GM12878 (cell line): ENCODE data around the gene FEV. TPM values are rescaled to one million over a fixed set of nuclear protein-coding genes. Genes with fewer than 3 reads are reported as not detected.

Source experiments
- ATAC-seq: fragments of 200-7000 bp; cut with Tn5 transposase; 3 replicates; pipeline ENCODE4 v1.9.1; 2020; ENCODE audit warnings: mild to moderate bottlenecking, moderate library complexity
- BruUV-seq: library from RNA; stranded (reverse); fragments of 400-500 nt; replicated peaks from 2 replicates; lab custom pipeline; 2021; lab: Mats Ljungman, UMichigan
- CTCF ChIA-PET: fragments of 300-600 bp; sonication (Branson Sonifier 250); formaldehyde crosslinking; extraction: SDS; loops from one replicate; lab custom pipeline; 2021; ENCODE audit warnings: inconsistent platforms; lab: Yijun Ruan, JAX
- POLR2A ChIA-PET: fragments of 350-600 bp; formaldehyde crosslinking; extraction: SDS; loops from one replicate; lab custom pipeline; 2021; ENCODE audit warnings: inconsistent platforms; lab: Charles Lee
- RAD21 ChIA-PET: fragments of 300-600 bp; sonication (Branson Sonifier 250); formaldehyde crosslinking; loops from one replicate; lab custom pipeline; 2023; ENCODE audit warnings: antibody characterized with exemption; ENCODE audit not compliant: unreplicated experiment; lab: Charles Lee
- SMC1A ChIA-PET: fragments of 300-600 bp; sonication (Branson Sonifier 250); formaldehyde crosslinking; loops from one replicate; lab custom pipeline; 2023; ENCODE audit not compliant: unreplicated experiment, uncharacterized antibody; lab: Charles Lee
- DNase-seq: peaks from one replicate; pipeline ENCODE4 v3.0.0-alpha.2; 2011; ENCODE audit warnings: low read depth, low spot score
- FAIRE-seq: peaks from 3 replicates; lab custom pipeline; 2011; peaks lifted over from hg19 to GRCh38; lab: Jason Lieb, UNC
- H2AFZ ChIP-seq: 2 replicates; pipeline ENCODE4 v1.6.0; 2011; ENCODE audit warnings: low read depth, low read length, control low read depth; ENCODE audit not compliant: control insufficient read depth
- H3K27ac ChIP-seq: 2 replicates; pipeline ENCODE4 v1.5.1; 2011; ENCODE audit warnings: control low read depth; ENCODE audit not compliant: control insufficient read depth, insufficient read depth
- H3K27me3 ChIP-seq, 2 experiments: replicated peaks in 1 of 2; 2 replicates each; pipeline versions ENCODE4 v1.6.0 to v1.6.1; 2011; ENCODE audit warnings: low read length in 1 of 2; ENCODE audit not compliant: control insufficient read depth in 2 of 2, insufficient read depth in 2 of 2
- H3K36me3 ChIP-seq, 2 experiments: 2 replicates each; pipeline ENCODE4 v1.5.1; 2011; ENCODE audit warnings: low read length in 1 of 2; ENCODE audit not compliant: control insufficient read depth in 2 of 2, insufficient read depth in 2 of 2
- H3K4me1 ChIP-seq: 2 replicates; pipeline ENCODE4 v1.6.1; 2011; ENCODE audit warnings: mild to moderate bottlenecking, low read length, moderate library complexity, mixed read lengths; ENCODE audit not compliant: control insufficient read depth, insufficient read depth
- H3K4me2 ChIP-seq: 2 replicates; pipeline ENCODE4 v1.6.0; 2011; ENCODE audit warnings: control low read depth; ENCODE audit not compliant: control insufficient read depth, insufficient read depth
- H3K4me3 ChIP-seq: fragments of 200-600 bp; sonication (generic); 2 replicates; pipeline ENCODE4 v1.5.1; 2016
- H3K79me2 ChIP-seq: 2 replicates; pipeline ENCODE4 v1.6.0; 2011; ENCODE audit warnings: low read length; ENCODE audit not compliant: control insufficient read depth, insufficient read depth
- H3K9ac ChIP-seq: 2 replicates; pipeline ENCODE4 v1.8.0; 2011; ENCODE audit warnings: low read length, control low read depth, mixed read lengths; ENCODE audit not compliant: control insufficient read depth, insufficient read depth
- H3K9me3 ChIP-seq: replicated peaks from 3 replicates; pipeline ENCODE4 v1.5.1; 2011; ENCODE audit warnings: mild to moderate bottlenecking, low read length; ENCODE audit not compliant: control insufficient read depth, insufficient read depth
- H4K20me1 ChIP-seq: 2 replicates; pipeline ENCODE4 v1.6.0; 2011; ENCODE audit not compliant: control insufficient read depth, insufficient read depth
- ATF7 ChIP-seq: fragments of 450-650 bp; IDR thresholded peaks from 2 replicates; pipeline ENCODE4 v1.6.1; 2016; ENCODE audit warnings: low read depth, mild to moderate bottlenecking
- CEBPZ ChIP-seq: fragments of 150-350 bp; IDR thresholded peaks from 2 replicates; pipeline ENCODE4 v1.6.1; 2016; ENCODE audit warnings: low read depth, low read length
- EGR1 ChIP-seq, 2 experiments: IDR thresholded peaks; 1 replicate in 1 of 2; 2 replicates in 1 of 2; pipeline ENCODE4 v1.6.1; 2011 to 2012; ENCODE audit warnings: low read depth in 2 of 2, low read length in 2 of 2, borderline replicate concordance in 1 of 2, mild to moderate bottlenecking in 1 of 2, moderate library complexity in 1 of 2
- IKZF1 ChIP-seq: fragments of 450-650 bp; conservative IDR thresholded peaks from 2 replicates; pipeline ENCODE4 v1.6.1; 2017; ENCODE audit warnings: antibody characterized with exemption, mild to moderate bottlenecking
- JUNB ChIP-seq: IDR thresholded peaks from 2 replicates; pipeline ENCODE4 v1.6.1; 2016; ENCODE audit warnings: antibody characterized with exemption, mild to moderate bottlenecking
- KAT2A ChIP-seq: conservative IDR thresholded peaks from 2 replicates; pipeline ENCODE4 v1.6.1; 2011; ENCODE audit warnings: low read depth, low read length; ENCODE audit not compliant: control insufficient read depth
- KLF5 ChIP-seq: fragments of 450-650 bp; IDR thresholded peaks from 2 replicates; pipeline ENCODE4 v1.6.1; 2014; ENCODE audit warnings: mild to moderate bottlenecking; ENCODE audit not compliant: partially characterized antibody
- MAX ChIP-seq: IDR thresholded peaks from 2 replicates; pipeline ENCODE4 v1.6.1; 2012; ENCODE audit warnings: low read depth, low read length, improper control_type of control experiment
- MLLT1 ChIP-seq: fragments of 450-650 bp; IDR thresholded peaks from 2 replicates; pipeline ENCODE4 v1.6.1; 2016; ENCODE audit warnings: mild to moderate bottlenecking
- MYB ChIP-seq: fragments of 150-350 bp; IDR thresholded peaks from 2 replicates; pipeline ENCODE4 v1.6.1; 2014; ENCODE audit warnings: mild to moderate bottlenecking, low read depth, low read length, borderline replicate concordance
- RFX5 ChIP-seq: IDR thresholded peaks from 2 replicates; pipeline ENCODE4 v1.6.1; 2011; ENCODE audit warnings: low read depth, low read length, improper control_type of control experiment
- SMAD1 ChIP-seq: fragments of 450-650 bp; IDR thresholded peaks from 2 replicates; pipeline ENCODE4 v1.6.1; 2018; ENCODE audit warnings: mild to moderate bottlenecking, low read depth; ENCODE audit not compliant: partially characterized antibody
- TCF12 ChIP-seq: IDR thresholded peaks from 2 replicates; pipeline ENCODE4 v1.6.1; 2011; ENCODE audit warnings: low read depth, mild to moderate bottlenecking, low read length
- USF1 ChIP-seq: IDR thresholded peaks from 2 replicates; pipeline ENCODE4 v1.6.1; 2011; ENCODE audit warnings: borderline replicate concordance, low read depth, mild to moderate bottlenecking, moderate library complexity, mixed read lengths, low read length; ENCODE audit not compliant: insufficient read depth; ENCODE audit errors: extremely low read length
- ZNF24 ChIP-seq: fragments of 450-650 bp; IDR thresholded peaks from 2 replicates; pipeline ENCODE4 v1.6.1; 2017; ENCODE audit warnings: antibody characterized with exemption, mild to moderate bottlenecking
- WGBS: methylation state at CpG from one replicate; pipeline ENCODE4 v1.1.6; 2016; ENCODE audit warnings: low lambda C conversion rate; ENCODE audit not compliant: insufficient replicate concordance, insufficient coverage; ENCODE audit errors: missing lambda C conversion rate; 5-methylcytosine and 5-hydroxymethylcytosine counted together
- in situ Hi-C: fragments of 300-500 bp; cut with MboI; formaldehyde crosslinking; loops from 9 replicates; pipeline ENCODE4 v1.14.3; 2018; ENCODE audit warnings: mixed read lengths
- intact Hi-C: fragments of 100-400 bp; cut with micrococcal nuclease; formaldehyde crosslinking; loops from one replicate; pipeline ENCODE4 v1.14.2; 2022; ENCODE audit not compliant: unreplicated experiment
- polyA plus RNA-seq, 11 experiments: library from polyadenylated mRNA; depleted of rRNA in 4 of 11; unstranded in 6 of 11; stranded (reverse) in 5 of 11; fragments of >200 nt; fragmentation: Nextera tagmentation in 4 of 11; fragmentation: Illumina TruSeq in 1 of 11; extraction: Ambion mirVana in 4 of 11; extraction: Trizol in 1 of 11; gene quantifications; 1 replicate in 1 of 11; 2 replicates in 10 of 11; pipeline versions ENCODE4 v1.2.1 to v1.2.3, GENCODE V29; 2011 to 2016; ENCODE audit warnings: inconsistent platforms in 2 of 11, missing spikeins in 2 of 11, low read depth in 1 of 11
- total RNA-seq, 4 experiments: library from RNA; depleted of rRNA in 3 of 4; stranded (reverse); fragments of >200 nt in 3 of 4; fragmentation: Illumina TruSeq in 1 of 4; extraction: Trizol in 1 of 4; gene quantifications; 2 replicates each; pipeline versions ENCODE4 v1.2.1 to v1.2.3, GENCODE V29; 2013 to 2021

The FEV gene
- total and polyA plus RNA-seq, 10 of the 15 experiments (the other 5 are each of a cell fraction or from before 2014, with no cell fraction given), result not detected

- WGBS, result 0% methylated on average over 3 of the region's 3 CpGs
- H3K27me3 ChIP-seq, result peaks cover 29 to 31% of the 10 kb centered on the region in 2 experiments
- FAIRE-seq, result no peak
Observed at GRCh38 chr2:218988164-218988563, 3.2 kb upstream of the FEV start.

More at GRCh38 chr2:218988164-218988563, 3.2 kb upstream of the FEV start:
- H4K20me1 ChIP-seq, result peaks cover 3% of the 10 kb centered on the region
- ATAC-seq (no peak), DNase-seq (no peak)
- H3K4me3 ChIP-seq, result no peak overlapping the region
- no peak overlapping the region for H2AFZ ChIP-seq
- H3K79me2 ChIP-seq, result no peaks in the 10 kb centered on the region
- in situ Hi-C loops, result no loop called here
- ChIA-PET POLR2A (no interaction called here), SMC1A (no interaction called here), RAD21 (interaction anchor here (1.1 kb wide), 1 partner anchor 112 kb away, joined by 3 read pairs; no protein-coding TSS in a partner anchor), CTCF (no interaction called here)
- intact Hi-C loops, result no loop called here
- no peaks in the 10 kb centered on the region for H3K4me1 ChIP-seq
- H3K9ac ChIP-seq, result no peak overlapping the region
- BruUV-seq, result no TSS peak
- no peak overlapping the region for H3K27ac ChIP-seq
- H3K36me3 ChIP-seq, result no peaks in the 10 kb centered on the region
- H3K9me3 ChIP-seq, result no peaks in the 10 kb centered on the region
- no peak for TF ChIP-seq MYB
- no peak for TF ChIP-seq SMAD1
- TF ChIP-seq TCF12, result no peak
- TF ChIP-seq KAT2A, result no peak
- TF ChIP-seq RFX5, result no peak
- no peak for TF ChIP-seq ATF7
- no peak for TF ChIP-seq MAX
- TF ChIP-seq KLF5, result no peak
- TF ChIP-seq CEBPZ, result no peak
- TF ChIP-seq EGR1 (IDR thresholded peaks at IDR 0.05; ENCODE audit: borderline replicate concordance in 1 of 2, low read depth in 2 of 2, low read length in 2 of 2), result no peak
- no peak for TF ChIP-seq IKZF1
- TF ChIP-seq ZNF24, result no peak
- no peak for TF ChIP-seq MLLT1
- TF ChIP-seq JUNB, result no peak
- TF ChIP-seq USF1, result no peak
- no peak overlapping the region for H3K4me2 ChIP-seq
